ENCODE results near the gene RBM26.
A peak's percentile ranks its signal among the peaks of the same experiment; 100 is the strongest.

Gene RBM26

GRCh38 chr13:79423801-79424642 is 18.0 kb upstream of the RBM26 start:
- DNase-seq = peak; percentile 41

GRCh38 chr13:79423340-79423739 is 17.3 kb upstream of the RBM26 start:
- no peak for DNase-seq

GRCh38 chr13:79419365-79419764 is 13.3 kb upstream of the RBM26 start:
- DNase-seq = no peak

GRCh38 chr13:79417741-79418140 is 11.7 kb upstream of the RBM26 start:
- DNase-seq = no peak

GRCh38 chr13:79413521-79413920 is 7.5 kb upstream of the RBM26 start:
- DNase-seq = no peak

- DNase-seq = no peak
Observed at GRCh38 chr13:79409828-79410227, 3.8 kb upstream of the RBM26 start.

- no peak for DNase-seq
Observed at GRCh38 chr13:79407349-79407979, 1.4 kb upstream of the RBM26 start.

- no peak for DNase-seq
Observed at GRCh38 chr13:79406597-79406908, 498 bp upstream of the RBM26 start.

- DNase-seq = no peak
Observed at GRCh38 chr13:79405501-79405830, 589 bp downstream of the RBM26 start.

- DNase-seq = no peak
Observed at GRCh38 chr13:79404985-79405384, 1.1 kb downstream of the RBM26 start.

GRCh38 chr13:79404361-79404760 is 1.7 kb downstream of the RBM26 start:
- no peak for DNase-seq

GRCh38 chr13:79403113-79403512 is 2.9 kb downstream of the RBM26 start:
- DNase-seq = no peak

- DNase-seq = no peak
Observed at GRCh38 chr13:79402679-79403078, 3.4 kb downstream of the RBM26 start.

GRCh38 chr13:79402074-79402635 is 3.9 kb downstream of the RBM26 start:
- no peak for DNase-seq

- DNase-seq = no peak
Observed at GRCh38 chr13:79401259-79402070, 4.6 kb downstream of the RBM26 start.

- no peak for DNase-seq
Observed at GRCh38 chr13:79398915-79399314, 7.1 kb downstream of the RBM26 start.

GRCh38 chr13:79398127-79398526 is 7.9 kb downstream of the RBM26 start:
- DNase-seq = no peak

- DNase-seq = no peak
Observed at GRCh38 chr13:79395881-79396280, 10.2 kb downstream of the RBM26 start.

GRCh38 chr13:79393564-79394249 is 12.3 kb downstream of the RBM26 start:
- DNase-seq = peak; percentile 43

- peak; percentile 59 for DNase-seq
Observed at GRCh38 chr13:79392882-79393563, 13.0 kb downstream of the RBM26 start.

- no peak for DNase-seq
Observed at GRCh38 chr13:79389026-79389425, 17.0 kb downstream of the RBM26 start.

GRCh38 chr13:79387853-79388252 is 18.2 kb downstream of the RBM26 start:
- DNase-seq = no peak
